Ovary (tissue), 9 donors: ENCODE results near the gene SESN3. TPM values are rescaled to one million over a fixed set of nuclear protein-coding genes. Genes with fewer than 3 reads are reported as not detected.

Experiments
- DNase-seq, 5 donors: peaks; one replicate each; pipeline ENCODE4 v3.0.0-alpha.2; 2019 to 2020
- H3K27ac ChIP-seq, 2 donors: fragments of 200-600 bp; one replicate each; pipeline versions ENCODE4 v1.5.1 to v1.8.0; 2019 to 2022
- H3K27me3 ChIP-seq: fragments of 200-600 bp; one replicate; pipeline ENCODE4 v1.8.0; 2022
- H3K36me3 ChIP-seq: fragments of 200-600 bp; sonication (generic); one replicate; pipeline ENCODE4 v1.5.1; 2019
- H3K4me1 ChIP-seq: one replicate; pipeline ENCODE4 v1.8.1; 2013; ENCODE audit warnings: mild to moderate bottlenecking, moderate library complexity; ENCODE audit not compliant: insufficient read depth
- H3K4me3 ChIP-seq: fragments of 200-600 bp; sonication (generic); one replicate; pipeline ENCODE4 v1.5.1; 2017
- H3K9me3 ChIP-seq, 2 donors: fragments of 200-600 bp in 1 of 2; sonication (generic) in 1 of 2; one replicate each; pipeline versions ENCODE4 v1.5.1 to v1.8.1; 2013 to 2019; ENCODE audit warnings: mild to moderate bottlenecking in 1 of 2, moderate library complexity in 1 of 2
- CTCF ChIP-seq, 3 donors: fragments of 450-650 bp in 2 of 3; fragments of 200-600 bp in 1 of 3; IDR thresholded peaks; one replicate each; pipeline versions ENCODE4 v1.5.1 to v1.8.0; 2016 to 2022; ENCODE audit warnings: antibody characterized with exemption in 3 of 3, mild to moderate bottlenecking in 1 of 3
- EP300 ChIP-seq: sonication (generic); formaldehyde crosslinking; IDR thresholded peaks from one replicate; pipeline ENCODE4 v1.6.1; 2017; ENCODE audit warnings: antibody characterized with exemption
- POLR2A ChIP-seq: fragments of 450-650 bp; IDR thresholded peaks from one replicate; pipeline ENCODE4 v1.6.1; 2017; ENCODE audit warnings: antibody characterized with exemption, mild to moderate bottlenecking, moderate library complexity
- WGBS, 3 donors: extraction: QIAGEN DNeasy Blood & Tissue Kit in 1 of 3; methylation state at CpG; one replicate each; pipeline versions ENCODE4 v1.1.5 to v1.1.7; 2013 to 2017; 5-methylcytosine and 5-hydroxymethylcytosine counted together
- intact Hi-C, 4 donors: fragments of 100-400 bp; cut with DNase I; formaldehyde crosslinking; loops; one replicate each; pipeline versions ENCODE4 v1.11.0 to v1.15.1; 2022 to 2023
- polyA plus RNA-seq, 2 donors: library from polyadenylated mRNA; stranded (reverse); fragments of 200-250 nt in 1 of 2; fragments of 350-450 nt in 1 of 2; fragmentation: Illumina TruSeq in 1 of 2; extraction: RNeasy Lipid Tissue Mini Kit (QIAGEN cat#74804) in 1 of 2; gene quantifications; one replicate each; pipeline ENCODE4 v1.2.3, GENCODE V29; 2013 to 2014
- total RNA-seq, 7 donors: library from RNA; depleted of rRNA in 2 of 7; stranded (reverse); fragments of >200 nt in 2 of 7; fragmentation: NEBNext Ultra II Directional in 3 of 7; extraction: Animal tissue kit (Norgen Biotek cat#: 25700) in 3 of 7; gene quantifications; one replicate each; pipeline versions ENCODE4 v1.1.0 to v1.2.4, GENCODE V29; 2016 to 2023
- donor health status: DM: no; HTN: no; CAD: no; lungs with moderate emphysema.
- donor health status: DM: no; HTN: no; CAD: no.
- donor health status: Bipolar disorder and iron deficiency.
- donor health status: DM: yes; HTN: yes; CAD: no.
- donor health status: DM: no; HTN: no; CAD: no.
- donor health status: DM: yes; HTN: yes; CAD: no.

Gene SESN3
- total and polyA plus RNA-seq, 9 donors: 14.5 to 77.3 (median 43.0) TPM

DNA sequence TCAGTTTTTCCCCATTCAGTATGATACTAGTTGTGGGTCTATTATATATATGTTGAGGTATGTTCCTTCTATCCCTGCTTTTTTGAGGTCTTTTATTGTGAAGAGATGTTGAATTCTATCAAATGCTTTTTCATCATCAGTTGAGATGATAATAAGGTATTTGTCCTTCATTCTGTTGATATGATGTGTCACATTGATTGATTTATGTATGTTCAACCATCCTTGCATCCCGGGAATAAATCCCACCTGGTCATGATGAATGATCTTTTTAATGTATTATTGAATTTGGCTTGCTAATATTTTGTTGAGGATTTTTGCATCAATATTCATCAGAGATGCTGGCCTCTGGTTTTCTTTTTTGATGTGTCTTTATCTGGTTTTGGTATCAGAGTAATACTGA lies 115.4 kb downstream of the SESN3 start:
- Histone ChIP-seq H3K27me3 (no peaks in the 10 kb centered on the region), H3K36me3 (no peaks in the 10 kb centered on the region), H3K27ac (no peak overlapping the region), H3K4me1 (peaks cover 2% of the 10 kb centered on the region), H3K4me3 (no peak overlapping the region), H3K9me3 (no peaks in the 10 kb centered on the region)
- no peak for DNase-seq
- no peak for TF ChIP-seq CTCF (IDR thresholded peaks at IDR 0.05)
- TF ChIP-seq POLR2A: no peak
- TF ChIP-seq EP300: no peak
- intact Hi-C loops: no loop called here
- 79 to 85% (median 79%) methylated on average over 1 of the region's 1 CpG for WGBS, 3 donors

Other genes starting within 250 kb of the SESN3 start
- gene KDM4E, start 205.9 kb downstream of the SESN3 start, total RNA-seq: not detected
- gene KDM4E, start 205.9 kb downstream of the SESN3 start, polyA plus RNA-seq: not detected
- gene KDM4F, start 181.8 kb downstream of the SESN3 start, total RNA-seq: not detected
- gene KDM4F, start 181.8 kb downstream of the SESN3 start, polyA plus RNA-seq: not detected
- gene SRSF8, start 164.3 kb downstream of the SESN3 start, total RNA-seq: 10 to 100 TPM; 39.0 to 76.2 (median 58.8) TPM
- 10 to 100 TPM; 54.8 to 79.6 TPM for gene SRSF8, start 164.3 kb downstream of the SESN3 start, polyA plus RNA-seq
- 10 to 100 TPM; 21.0 to 35.4 (median 34.3) TPM for gene ENDOD1, start 141.4 kb downstream of the SESN3 start, total RNA-seq
- 10 to 100 TPM; 18.9 to 60.8 TPM for gene ENDOD1, start 141.4 kb downstream of the SESN3 start, polyA plus RNA-seq